GM21367 (cell line): Measurements from ENCODE around the gene LY6G5C.

Experiments used
- ATAC-seq: cut with Tn5 transposase; IDR thresholded peaks from one replicate; pipeline ENCODE4 v1.9.1; 2021; ENCODE audit not compliant: unreplicated experiment

LY6G5C gene

GRCh38 chr6:31691564-31692108 lies 10.8 kb upstream of the LY6G5C start:
- ATAC-seq: no peak

DNA sequence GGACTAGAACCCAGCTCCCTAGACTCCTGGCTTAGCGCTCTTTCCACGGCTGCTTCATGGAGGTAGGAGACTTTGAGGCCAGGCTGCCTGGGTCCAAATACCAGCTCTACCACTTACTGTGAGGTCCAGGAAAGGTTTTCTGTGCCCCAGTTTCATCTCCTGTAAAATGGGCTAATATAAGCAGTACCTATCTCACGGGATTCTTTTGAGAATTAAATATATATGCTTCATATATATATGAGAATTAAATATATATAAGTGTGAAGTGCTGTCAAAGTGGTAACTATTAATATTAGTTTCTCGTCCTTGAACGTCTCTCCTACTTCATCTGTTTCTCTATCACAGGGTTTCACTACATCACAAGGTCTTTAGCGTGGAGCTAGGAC lies 10.2 kb upstream of the LY6G5C start:
- no peak for ATAC-seq

DNA sequence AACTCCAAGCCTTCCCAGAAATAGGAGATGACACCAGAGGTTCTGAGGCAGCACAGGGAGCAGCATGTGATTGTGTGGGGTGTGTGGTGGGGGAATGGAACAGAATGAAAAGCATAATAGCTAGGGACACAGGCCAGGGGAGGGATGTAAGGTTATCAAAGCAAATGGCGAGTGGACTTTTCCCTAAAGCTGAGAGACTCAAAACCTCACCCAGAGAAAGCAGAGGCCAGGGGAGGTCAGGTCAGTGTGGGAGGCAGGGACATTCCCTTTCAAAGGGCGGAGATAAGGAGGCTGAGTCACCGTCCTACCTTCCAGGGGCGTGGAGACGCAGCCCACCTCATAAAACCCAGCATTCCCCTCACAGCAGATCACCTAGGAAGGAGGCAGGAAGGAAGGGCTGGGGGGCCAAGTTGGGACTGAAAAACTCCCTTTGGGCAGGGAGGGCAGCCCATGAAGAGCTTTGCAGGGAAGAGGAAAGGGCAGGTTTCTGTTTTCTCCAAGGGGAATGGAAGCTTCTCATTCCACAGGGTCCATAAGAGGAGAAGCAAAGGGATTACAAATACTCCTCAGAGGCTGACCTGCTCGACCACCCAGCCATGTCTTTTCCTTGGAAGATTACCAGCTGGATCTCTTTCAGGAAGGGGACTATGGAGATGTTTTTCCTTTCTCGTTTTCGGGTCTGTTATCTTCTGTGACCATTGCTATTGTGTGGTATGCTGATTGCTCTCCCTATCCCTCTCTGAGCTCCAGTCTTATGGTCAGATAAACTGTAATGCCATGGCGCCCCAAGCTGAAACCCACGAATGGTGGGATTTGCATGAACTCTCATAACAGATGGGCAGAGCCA lies 9.6 kb upstream of the LY6G5C start:
- ATAC-seq: no peak

DNA sequence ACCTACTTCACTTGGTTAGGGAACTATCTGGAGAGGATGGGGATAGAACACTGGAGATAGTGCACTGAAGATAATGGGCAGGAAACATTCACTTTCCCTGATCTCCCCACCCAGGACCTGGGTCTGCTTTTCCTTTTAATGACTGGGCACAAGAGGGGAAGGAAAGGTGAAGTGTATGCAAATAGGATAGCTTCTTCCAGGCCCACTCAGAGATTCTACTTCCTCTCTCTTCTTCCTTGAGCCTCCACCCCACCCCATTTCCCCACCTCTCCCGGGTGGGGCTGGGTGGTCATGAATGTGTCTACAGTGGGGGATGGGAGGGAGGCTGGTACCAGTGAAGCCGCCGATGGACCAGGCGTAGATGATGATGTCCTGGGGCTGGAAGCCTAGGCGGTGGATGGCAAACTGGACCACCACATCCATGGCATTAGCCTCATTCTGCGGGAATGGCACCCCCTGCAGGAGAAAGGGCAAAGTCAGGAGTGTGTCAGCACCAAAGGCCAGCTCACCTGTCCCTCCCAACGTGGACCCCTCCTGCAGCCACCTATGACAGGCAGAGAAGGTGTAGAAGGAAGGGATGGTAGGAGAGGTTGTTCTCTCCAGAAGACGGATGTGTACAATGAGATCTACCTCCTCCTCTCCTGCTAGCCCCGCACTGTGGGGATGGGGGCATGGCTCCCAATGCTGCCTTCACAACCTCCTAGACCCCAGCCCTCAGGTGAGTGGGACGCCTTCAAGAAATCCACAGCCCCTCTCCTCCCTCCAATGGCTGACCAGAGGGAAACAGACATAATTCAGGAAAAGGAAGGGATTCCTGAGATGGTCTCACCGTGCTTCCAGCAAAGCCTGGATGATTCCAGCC lies 8.6 kb upstream of the LY6G5C start:
- ATAC-seq: no peak

DNA sequence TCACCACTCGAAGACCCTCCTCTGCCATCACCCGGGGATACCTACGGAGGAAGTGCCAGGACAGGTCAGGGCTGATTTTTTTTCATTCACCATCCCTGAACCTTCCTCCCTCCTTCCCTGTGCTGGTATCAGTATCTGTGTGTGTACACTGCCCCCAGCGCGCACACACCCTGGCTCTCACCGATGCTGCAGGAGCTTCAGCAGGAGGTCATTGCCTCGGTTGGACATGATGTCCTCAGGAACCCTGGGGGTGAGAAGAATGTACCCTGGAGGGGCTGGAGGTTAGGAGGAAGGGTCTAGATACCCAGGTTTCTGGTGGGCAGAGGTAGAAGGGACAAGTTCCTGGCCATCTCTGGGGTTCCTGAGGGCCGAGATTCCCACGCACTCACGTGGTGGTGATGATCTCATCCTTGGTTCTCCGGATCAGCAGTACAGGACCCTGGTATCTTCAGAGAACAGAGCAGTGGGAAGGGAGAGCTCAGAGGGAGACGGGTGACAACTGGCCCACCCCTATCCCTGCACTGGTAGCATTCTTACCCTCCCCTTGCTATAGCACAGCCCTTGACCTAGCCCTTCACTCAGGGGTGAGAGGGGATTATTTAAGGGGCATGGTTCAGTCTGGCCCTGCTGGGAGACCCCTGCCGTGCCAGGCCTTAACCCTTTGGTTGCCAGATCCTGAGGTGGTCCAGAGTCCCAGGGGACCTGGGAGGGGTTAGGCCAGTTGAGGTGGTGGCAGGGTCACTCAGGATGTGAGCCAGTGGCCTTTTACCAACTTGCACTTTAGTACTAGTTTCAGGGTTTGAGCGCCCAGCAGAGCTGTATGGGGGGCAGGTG lies 7.2 kb upstream of the LY6G5C start:
- no peak for ATAC-seq

DNA sequence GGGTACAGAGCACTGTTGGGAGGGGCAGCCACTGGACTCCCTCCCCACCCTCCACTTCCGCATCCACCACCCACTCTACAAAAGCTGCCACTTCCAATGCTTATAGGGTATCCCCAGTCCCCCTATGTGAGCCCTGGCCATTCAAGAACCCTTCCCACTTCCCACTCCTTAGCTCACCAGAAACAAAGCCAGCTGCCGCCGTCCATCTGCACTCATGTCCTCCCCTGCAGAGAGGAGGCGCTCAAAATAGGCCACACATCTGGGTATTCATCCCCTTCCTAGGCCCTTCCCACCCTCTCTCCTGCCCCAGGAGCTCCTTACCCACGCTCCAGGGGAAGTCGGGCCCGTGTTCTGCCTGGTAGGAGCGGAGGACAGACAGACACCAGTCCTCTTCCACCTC lies 6.5 kb upstream of the LY6G5C start:
- ATAC-seq: no peak

DNA sequence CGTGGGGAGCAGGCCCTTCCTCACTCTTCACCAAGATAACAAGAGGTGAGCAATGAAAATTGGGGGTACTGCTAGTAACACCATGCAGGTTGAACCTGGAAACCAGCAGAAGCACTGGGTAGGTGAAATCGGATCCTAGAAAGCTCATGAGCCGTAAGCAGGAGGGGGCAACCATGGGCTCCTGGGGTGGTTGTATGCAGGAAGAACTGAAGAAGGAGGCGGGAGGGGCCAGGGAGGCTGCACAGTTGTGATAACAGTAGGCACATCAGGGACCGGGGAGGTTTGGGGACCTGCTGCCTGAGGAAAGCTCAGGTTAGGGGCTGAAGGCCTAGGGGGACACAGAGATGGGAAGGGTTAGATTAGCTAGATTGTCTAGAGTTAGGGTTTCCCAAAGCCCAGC lies 5.6 kb upstream of the LY6G5C start:
- ATAC-seq: no peak

DNA sequence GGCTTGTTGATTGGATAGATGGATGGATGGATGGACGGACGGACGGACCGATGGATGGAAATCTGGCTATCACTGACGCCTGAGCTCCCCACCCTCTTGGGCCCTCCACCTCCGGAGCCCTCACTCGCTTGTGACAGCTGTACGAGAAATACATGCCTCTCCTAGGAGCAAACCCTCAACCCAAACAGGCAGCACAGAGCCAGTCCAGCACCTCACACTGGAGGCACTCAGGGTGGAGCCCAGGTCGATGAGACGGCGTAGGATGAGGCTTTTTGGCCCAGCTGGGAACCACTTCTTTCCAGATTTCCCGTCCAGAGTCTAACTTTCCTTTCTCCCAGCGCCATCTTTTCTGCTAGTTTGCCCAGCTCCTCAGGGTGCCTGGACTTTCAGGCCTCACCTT lies 2.7 kb upstream of the LY6G5C start:
- ATAC-seq: no peak

DNA sequence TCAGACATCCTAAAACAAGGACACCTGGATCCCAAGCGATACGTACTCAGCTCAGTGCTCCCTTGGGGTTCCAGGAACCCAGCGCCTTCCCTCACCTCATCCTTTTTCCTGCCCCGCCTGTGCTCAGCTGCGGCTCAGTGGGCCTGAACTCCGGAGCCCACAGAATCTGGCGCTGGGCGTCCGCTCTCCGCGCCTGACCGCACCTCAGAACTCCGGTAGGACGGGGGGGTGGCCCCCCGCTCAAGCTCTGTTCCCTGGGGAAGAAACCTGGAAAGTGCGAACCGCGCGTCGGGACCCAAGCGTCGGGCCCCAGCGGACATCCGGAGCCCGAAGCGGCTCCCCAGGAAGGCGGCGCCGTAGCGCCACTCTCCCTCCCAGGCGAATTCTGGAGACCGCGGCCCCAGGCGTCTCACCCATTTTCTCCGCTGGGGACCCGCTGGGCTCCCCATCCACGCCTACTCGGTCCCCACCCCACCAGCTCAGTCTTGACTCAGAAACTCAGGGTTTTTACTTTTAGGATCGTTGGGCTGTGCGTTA lies 336 bp upstream of the LY6G5C start:
- no peak for ATAC-seq

DNA sequence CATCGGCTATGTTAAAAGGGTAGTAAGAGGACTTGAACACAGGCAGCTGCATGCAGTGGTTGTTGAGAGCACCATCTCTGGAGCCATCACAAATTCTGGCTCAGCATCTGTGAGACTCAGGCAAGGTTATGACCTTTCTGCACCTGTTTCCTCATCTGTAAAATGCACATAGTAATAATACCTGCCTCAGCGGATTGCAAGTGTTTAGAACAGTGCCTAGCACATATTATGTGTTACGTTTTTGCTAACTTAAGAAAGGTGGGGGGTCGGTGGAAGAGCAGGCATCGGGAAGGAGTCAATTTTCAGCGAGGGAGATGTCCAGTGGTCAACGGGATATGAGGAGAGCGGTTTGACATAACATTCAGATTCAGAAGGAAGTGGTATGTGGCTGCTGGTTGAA lies 2.9 kb downstream of the LY6G5C start:
- ATAC-seq: no peak

DNA sequence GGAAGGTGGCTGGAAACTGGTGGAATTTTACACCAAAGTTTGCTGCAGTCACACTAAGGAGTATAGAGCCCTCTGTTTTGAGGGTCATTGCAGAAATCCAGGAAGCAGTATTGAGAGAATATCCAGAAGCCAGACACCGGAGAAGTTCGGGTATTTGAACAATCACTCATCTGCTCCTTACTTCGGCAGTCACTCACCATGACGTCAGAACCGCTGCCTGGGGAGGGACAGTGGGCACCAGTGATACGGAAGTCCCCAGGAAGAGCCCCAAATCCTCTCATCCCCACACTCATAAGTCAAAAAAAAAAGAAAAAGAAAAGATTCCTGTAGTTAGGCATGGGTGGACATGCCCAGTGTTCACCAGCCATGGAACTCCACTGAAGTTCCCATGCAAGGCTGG lies 4.0 kb downstream of the LY6G5C start:
- ATAC-seq: no peak

DNA sequence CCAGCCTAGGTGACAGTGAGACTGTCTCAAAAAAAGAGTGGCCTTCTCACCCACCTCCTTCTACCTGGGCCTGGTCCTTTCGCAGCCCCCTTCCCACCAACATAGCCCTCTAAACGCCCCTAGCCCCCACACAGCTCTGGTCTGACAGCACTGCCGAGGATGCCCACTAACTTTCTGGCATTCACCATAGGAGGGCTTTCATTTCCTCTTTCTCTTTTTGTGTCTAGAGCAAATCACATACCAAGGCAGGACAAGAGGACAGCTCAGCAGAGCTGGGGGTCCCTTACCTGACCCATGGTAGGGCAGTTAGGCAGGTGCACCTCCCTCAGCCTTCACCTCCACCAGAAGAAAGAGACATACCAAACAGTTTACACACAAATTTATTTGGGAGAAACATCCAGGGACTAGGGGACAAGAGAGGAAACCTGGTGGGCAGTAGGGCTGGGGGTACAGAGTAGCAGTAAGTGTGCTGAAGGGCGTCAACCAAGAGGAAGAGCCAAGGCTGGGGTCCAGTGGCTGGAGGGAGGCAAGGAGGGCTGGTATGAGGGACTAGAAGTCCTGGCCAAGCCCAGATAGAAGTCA lies 4.5 kb downstream of the LY6G5C start:
- no peak for ATAC-seq

DNA sequence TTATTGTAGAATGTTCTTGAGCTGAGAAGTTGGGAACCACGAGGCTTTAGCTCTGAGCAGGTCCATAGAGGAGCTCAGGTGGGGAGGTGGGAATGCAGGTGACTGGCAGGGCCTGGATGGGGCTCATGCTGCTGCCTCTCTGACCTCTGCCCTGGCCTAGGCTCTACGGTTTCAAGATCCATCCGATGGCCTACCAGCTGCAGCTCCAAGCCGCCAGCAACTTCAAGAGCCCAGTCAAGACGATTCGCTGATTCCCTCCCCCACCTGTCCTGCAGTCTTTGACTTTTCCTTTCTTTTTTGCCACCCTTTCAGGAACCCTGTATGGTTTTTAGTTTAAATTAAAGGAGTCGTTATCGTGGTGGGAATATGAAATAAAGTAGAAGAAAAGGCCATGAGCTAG lies 11.2 kb downstream of the LY6G5C start, which contains the start of gene LY6G5B:
Gene LY6G5B (plus strand): TSS at position 301 of the 400 bp plus-strand sequence. CDS start 975 bp downstream, outside the sequence.
- ATAC-seq: no peak

- no peak for ATAC-seq
Measured at GRCh38 chr6:31666337-31666965, 14.4 kb downstream of the LY6G5C start.

GRCh38 chr6:31665501-31666336 lies 15.1 kb downstream of the LY6G5C start, which contains the start of gene CSNK2B:
TSS of gene CSNK2B (plus strand) at chr6:31666080. CDS start at chr6:31666832, 752 bp downstream.
- peak; percentile 60 for ATAC-seq

DNA sequence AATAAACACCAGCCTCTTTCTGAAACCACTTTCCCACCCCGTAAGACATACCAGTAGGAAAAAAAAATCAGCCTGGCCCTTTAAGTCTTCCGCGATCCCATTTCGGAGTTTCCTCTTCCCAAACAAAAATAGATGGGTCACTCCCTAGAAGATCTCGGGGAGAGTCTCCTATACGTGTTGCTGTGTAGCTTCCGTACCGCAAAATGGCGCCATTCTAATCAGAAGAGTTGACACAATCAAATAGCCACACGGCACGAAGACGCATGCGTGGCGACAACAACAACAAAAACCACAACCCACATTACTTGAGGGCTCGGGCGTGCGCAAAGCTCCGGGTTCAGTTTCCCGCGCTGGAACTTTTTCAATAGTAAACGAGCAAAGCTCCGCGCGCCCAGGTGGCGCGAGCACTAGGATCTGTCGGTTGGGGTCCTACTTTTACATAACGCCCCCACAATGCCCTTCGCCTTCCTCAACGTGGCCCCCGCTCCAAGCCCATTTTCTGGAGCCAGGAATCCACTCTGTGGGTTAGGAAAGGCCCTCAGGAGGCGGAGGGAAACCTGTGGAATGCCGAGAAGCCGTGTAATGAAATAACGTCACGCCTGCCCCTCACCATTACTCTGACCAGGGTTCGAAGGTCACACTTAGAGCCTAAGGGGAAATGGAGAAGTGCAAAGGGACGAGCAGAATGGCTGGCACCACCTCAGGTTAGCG lies 15.9 kb downstream of the LY6G5C start, which contains the start of gene GPANK1:
Gene GPANK1 (minus strand): TSS at position 208 of the 711 bp plus-strand sequence. CDS start 519 bp downstream, outside the sequence.
- peak; percentile 32 for ATAC-seq

- ATAC-seq: no peak
Measured at GRCh38 chr6:31663961-31664789, 16.7 kb downstream of the LY6G5C start.
